WTC11 (cell line): ENCODE results near the gene SOCS7. TPM values are rescaled to one million over a fixed set of nuclear protein-coding genes. Genes with fewer than 3 reads are reported as not detected.

Source experiments
- ATAC-seq: fragments of 200-7000 bp; cut with Tn5 transposase; 2 replicates; pipeline ENCODE4 v1.10.0; 2021; ENCODE audit warnings: mild to moderate bottlenecking, moderate library complexity
- CTCF ChIA-PET: fragments of 300-600 bp; sonication (Branson Sonifier 250); formaldehyde crosslinking; loops from one replicate; lab custom pipeline; 2021; ENCODE audit warnings: antibody characterized with exemption; lab: Charles Lee
- POLR2A ChIA-PET: fragments of 350-600 bp; sonication (Branson Sonifier 250); formaldehyde crosslinking; loops from one replicate; lab custom pipeline; 2021; ENCODE audit warnings: antibody characterized with exemption; lab: Charles Lee
- DNase-seq: peaks from one replicate; pipeline ENCODE4 v3.0.0; 2021; ENCODE audit warnings: low spot score
- H3K27ac Mint-ChIP-seq: 2 replicates; pipeline ENCODE4 v1.8.0; 2021; ENCODE audit warnings: mixed read lengths
- H3K27me3 Mint-ChIP-seq: 2 replicates; pipeline ENCODE4 v1.8.0; 2021; ENCODE audit warnings: low read depth, mild to moderate bottlenecking, moderate library complexity, mixed read lengths
- H3K36me3 Mint-ChIP-seq: 2 replicates; pipeline ENCODE4 v1.8.0; 2021; ENCODE audit warnings: mixed read lengths
- H3K4me1 Mint-ChIP-seq: 2 replicates; pipeline ENCODE4 v1.8.0; 2022; ENCODE audit warnings: mixed read lengths
- H3K4me3 Mint-ChIP-seq: 2 replicates; pipeline ENCODE4 v1.8.0; 2021; ENCODE audit warnings: mild to moderate bottlenecking, moderate library complexity, mixed read lengths
- H3K9me3 Mint-ChIP-seq: 2 replicates; pipeline ENCODE4 v1.8.0; 2021; ENCODE audit warnings: mixed read lengths
- AFF4 ChIP-seq: sonication (generic); formaldehyde crosslinking; IDR thresholded peaks from 2 replicates; pipeline ENCODE4 v1.8.1; 2023; ENCODE audit warnings: mild to moderate bottlenecking, missing genetic modification reagents, borderline replicate concordance
- ETV6 ChIP-seq: sonication (generic); formaldehyde crosslinking; IDR thresholded peaks from 2 replicates; pipeline ENCODE4 v1.8.1; 2022; ENCODE audit warnings: mild to moderate bottlenecking, missing genetic modification reagents
- FOXK1 ChIP-seq: sonication (generic); formaldehyde crosslinking; IDR thresholded peaks from 2 replicates; pipeline ENCODE4 v1.8.0; 2022; ENCODE audit warnings: mild to moderate bottlenecking, moderate library complexity, missing genetic modification reagents
- FOXP4 ChIP-seq: sonication (generic); formaldehyde crosslinking; IDR thresholded peaks from 2 replicates; pipeline ENCODE4 v1.8.0; 2022; ENCODE audit warnings: mild to moderate bottlenecking, missing genetic modification reagents
- GRHL2 ChIP-seq: fragments of 250-450 bp; sonication (Bioruptor Pico); IDR thresholded peaks from 2 replicates; pipeline ENCODE4 v1.8.0; 2022; ENCODE audit warnings: mild to moderate bottlenecking, moderate library complexity; ENCODE audit not compliant: insufficient replicate concordance, severe bottlenecking
- PRDM15 ChIP-seq: sonication (generic); formaldehyde crosslinking; IDR thresholded peaks from 2 replicates; pipeline ENCODE4 v1.8.0; 2022; ENCODE audit warnings: missing genetic modification reagents
- RELA ChIP-seq: sonication (generic); formaldehyde crosslinking; IDR thresholded peaks from 2 replicates; pipeline ENCODE4 v1.8.1; 2022; ENCODE audit warnings: missing genetic modification reagents, mild to moderate bottlenecking, borderline replicate concordance
- USF1 ChIP-seq: sonication (generic); formaldehyde crosslinking; IDR thresholded peaks from 2 replicates; pipeline ENCODE4 v1.8.0; 2022; ENCODE audit warnings: mild to moderate bottlenecking, missing genetic modification reagents
- ZBTB21 ChIP-seq: sonication (generic); formaldehyde crosslinking; IDR thresholded peaks from 2 replicates; pipeline ENCODE4 v1.8.1; 2023; ENCODE audit warnings: mild to moderate bottlenecking, missing genetic modification reagents, borderline replicate concordance
- ZNF232 ChIP-seq: sonication (generic); formaldehyde crosslinking; IDR thresholded peaks from 2 replicates; pipeline ENCODE4 v1.8.0; 2022; ENCODE audit warnings: mild to moderate bottlenecking, missing genetic modification reagents
- ZNF396 ChIP-seq: fragments of 250-450 bp; sonication (Bioruptor Pico); IDR thresholded peaks from 2 replicates; pipeline ENCODE4 v1.8.0; 2021; ENCODE audit warnings: mild to moderate bottlenecking, moderate library complexity, borderline replicate concordance
- ZNF671 ChIP-seq: fragments of 250-450 bp; sonication (Bioruptor Pico); IDR thresholded peaks from 2 replicates; pipeline ENCODE4 v1.8.0; 2021; ENCODE audit warnings: mild to moderate bottlenecking
- total RNA-seq: library from RNA; stranded (reverse); gene quantifications from 3 replicates; pipeline ENCODE4 v1.2.3, GENCODE V29; 2021
- TF ChIP-seq, protein P1 (sequence below): sonication (generic); formaldehyde crosslinking; IDR thresholded peaks from 2 replicates; pipeline ENCODE4 v1.8.0; 2023; ENCODE audit warnings: missing genetic modification reagents
- TF ChIP-seq, protein P2 (sequence below): sonication (generic); formaldehyde crosslinking; IDR thresholded peaks from 2 replicates; pipeline ENCODE4 v1.8.1; 2023; ENCODE audit warnings: mild to moderate bottlenecking, missing genetic modification reagents

Gene SOCS7
- total RNA-seq, 1 experiment from 2014 or later, result 33.6 TPM

GRCh38 chr17:38449364-38449763, 97.7 kb downstream of the SOCS7 start (continued):
- TF ChIP-seq, protein P1, sequence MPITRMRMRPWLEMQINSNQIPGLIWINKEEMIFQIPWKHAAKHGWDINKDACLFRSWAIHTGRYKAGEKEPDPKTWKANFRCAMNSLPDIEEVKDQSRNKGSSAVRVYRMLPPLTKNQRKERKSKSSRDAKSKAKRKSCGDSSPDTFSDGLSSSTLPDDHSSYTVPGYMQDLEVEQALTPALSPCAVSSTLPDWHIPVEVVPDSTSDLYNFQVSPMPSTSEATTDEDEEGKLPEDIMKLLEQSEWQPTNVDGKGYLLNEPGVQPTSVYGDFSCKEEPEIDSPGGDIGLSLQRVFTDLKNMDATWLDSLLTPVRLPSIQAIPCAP (CRISPR knock-in tag), result no peak
- TF ChIP-seq AFF4 (CRISPR knock-in tag) (no peak), USF1 (CRISPR knock-in tag) (no peak), ZBTB21 (CRISPR knock-in tag) (no peak), ZNF232 (no peak), FOXP4 (CRISPR knock-in tag) (no peak), ZNF396 (CRISPR knock-in tag) (no peak), GRHL2 (CRISPR knock-in tag) (no peak), ETV6 (CRISPR knock-in tag) (no peak), PRDM15 (CRISPR knock-in tag) (no peak), RELA (no peak)
- TF ChIP-seq, protein P2, sequence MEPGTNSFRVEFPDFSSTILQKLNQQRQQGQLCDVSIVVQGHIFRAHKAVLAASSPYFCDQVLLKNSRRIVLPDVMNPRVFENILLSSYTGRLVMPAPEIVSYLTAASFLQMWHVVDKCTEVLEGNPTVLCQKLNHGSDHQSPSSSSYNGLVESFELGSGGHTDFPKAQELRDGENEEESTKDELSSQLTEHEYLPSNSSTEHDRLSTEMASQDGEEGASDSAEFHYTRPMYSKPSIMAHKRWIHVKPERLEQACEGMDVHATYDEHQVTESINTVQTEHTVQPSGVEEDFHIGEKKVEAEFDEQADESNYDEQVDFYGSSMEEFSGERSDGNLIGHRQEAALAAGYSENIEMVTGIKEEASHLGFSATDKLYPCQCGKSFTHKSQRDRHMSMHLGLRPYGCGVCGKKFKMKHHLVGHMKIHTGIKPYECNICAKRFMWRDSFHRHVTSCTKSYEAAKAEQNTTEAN, result no peak

DNA sequence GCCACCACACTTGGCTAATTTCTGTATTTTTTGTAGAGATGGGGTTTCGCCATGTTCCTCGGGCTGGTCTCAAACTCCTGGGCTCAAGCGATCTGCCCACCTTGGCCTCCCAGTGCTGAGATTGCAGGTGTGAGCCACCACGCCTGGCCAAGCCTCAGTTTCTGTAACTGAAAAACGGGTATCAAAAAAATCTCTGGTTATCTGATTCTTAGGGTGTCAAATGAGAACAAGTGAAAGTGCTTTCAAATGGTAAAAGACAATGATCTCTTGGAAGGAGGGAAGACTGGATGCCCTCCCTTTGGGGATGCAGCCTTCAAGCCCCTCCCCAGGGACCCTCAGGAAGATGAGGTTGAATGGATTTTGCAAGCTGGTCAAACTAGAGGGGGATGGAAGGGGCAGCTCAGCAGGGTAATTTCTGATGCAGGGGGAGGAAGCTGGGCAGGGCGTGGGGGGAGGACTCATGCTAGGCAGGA, 98.9 kb downstream of the SOCS7 start:
- CTCF ChIA-PET, result interaction anchor here (0.6 to 4.2 kb wide), 19 partner anchors 8 to 212 kb away, joined by 3 to 70 read pairs (median 4); partner anchors contain the start of gene SRCIN1
- POLR2A ChIA-PET, result interaction anchor here (0.6 to 3.1 kb wide), 13 partner anchors 9 to 113 kb away, joined by 3 to 28 read pairs (median 6); partner anchors contain the start of gene ARHGAP23
- Mint-ChIP-seq H3K27ac (peak overlapping the region; percentile 99), H3K9me3 (no peaks in the 10 kb centered on the region), H3K4me1 (peaks cover 58% of the 10 kb centered on the region), H3K4me3 (peak overlapping the region; percentile 76), H3K36me3 (0 out of 2 replicates have a peak, but pooled peaks cover 2% of the 10 kb centered on the region), H3K27me3 (0 out of 2 replicates have a peak, but pooled peaks cover 2% of the 10 kb centered on the region)
- TF ChIP-seq FOXK1 (CRISPR knock-in tag) (0 out of 2 replicates have a peak, but pooled peaks have one; percentile 16), ZNF671 (no peak)
- ATAC-seq (no peak), DNase-seq (no peak)
